Trophoblast cell (in vitro differentiated cells and primary cell): Measurements from ENCODE around the gene ARF6.
"Not testable (repeated sequence)": the region's sequence is repeated elsewhere in the genome, so short reads cannot be mapped to it uniquely, and the experiment has no call there.

ENCODE experiments used
- DNase-seq, 2 donors: peaks; one replicate each; pipeline ENCODE4 v3.0.0-alpha.2; 2016
- H2AFZ ChIP-seq: 2 replicates; pipeline ENCODE4 v1.6.1; 2013; ENCODE audit warnings: low read length, moderate library complexity, mild to moderate bottlenecking; ENCODE audit not compliant: insufficient read depth, poor library complexity
- H2AK5ac ChIP-seq: 2 replicates; pipeline ENCODE4 v1.6.1; 2013; ENCODE audit warnings: mild to moderate bottlenecking, low read length
- H2BK120ac ChIP-seq: 2 replicates; pipeline ENCODE4 v1.6.1; 2013; ENCODE audit warnings: low read length, mild to moderate bottlenecking, moderate library complexity; ENCODE audit not compliant: insufficient read depth, poor library complexity
- H2BK12ac ChIP-seq: 2 replicates; pipeline ENCODE4 v1.6.1; 2013; ENCODE audit warnings: mild to moderate bottlenecking, low read length, moderate library complexity
- H2BK5ac ChIP-seq: 2 replicates; pipeline ENCODE4 v1.6.1; 2013; ENCODE audit warnings: low read length, low read depth, moderate library complexity, mild to moderate bottlenecking; ENCODE audit not compliant: poor library complexity
- H3K14ac ChIP-seq: 2 replicates; pipeline ENCODE4 v1.6.1; 2013; ENCODE audit warnings: mild to moderate bottlenecking, low read length
- H3K18ac ChIP-seq: 2 replicates; pipeline ENCODE4 v1.6.1; 2013; ENCODE audit warnings: mild to moderate bottlenecking, low read length
- H3K23ac ChIP-seq: 2 replicates; pipeline ENCODE4 v1.6.1; 2013; ENCODE audit warnings: low read length
- H3K27ac ChIP-seq: 2 replicates; pipeline ENCODE4 v1.5.1; 2013; ENCODE audit warnings: low read depth, mild to moderate bottlenecking, inconsistent platforms, low read length, moderate library complexity
- H3K27me3 ChIP-seq: 2 replicates; pipeline ENCODE4 v1.6.1; 2013; ENCODE audit warnings: inconsistent platforms, mild to moderate bottlenecking, low read length, moderate library complexity; ENCODE audit not compliant: insufficient read depth
- H3K36me3 ChIP-seq, 2 experiments: 1 replicate in 1 of 2; 2 replicates in 1 of 2; pipeline ENCODE4 v1.6.1; 2013; ENCODE audit warnings: low read length in 2 of 2, mild to moderate bottlenecking in 2 of 2, moderate library complexity in 1 of 2; ENCODE audit not compliant: insufficient read depth in 2 of 2, control insufficient read depth in 1 of 2
- H3K4ac ChIP-seq: 2 replicates; pipeline ENCODE4 v1.6.1; 2013; ENCODE audit warnings: low read depth, mild to moderate bottlenecking, low read length, moderate library complexity
- H3K4me1 ChIP-seq, 2 experiments: 1 replicate in 1 of 2; 2 replicates in 1 of 2; pipeline ENCODE4 v1.6.1; 2013; ENCODE audit warnings: low read length in 2 of 2, mild to moderate bottlenecking in 2 of 2, moderate library complexity in 1 of 2; ENCODE audit not compliant: insufficient read depth in 2 of 2, control insufficient read depth in 1 of 2
- H3K4me2 ChIP-seq: 2 replicates; pipeline ENCODE4 v1.6.1; 2013; ENCODE audit warnings: inconsistent platforms, mild to moderate bottlenecking, low read length, moderate library complexity
- H3K4me3 ChIP-seq: 2 replicates; pipeline ENCODE4 v1.5.1; 2013; ENCODE audit warnings: mild to moderate bottlenecking, low read depth, low read length, inconsistent platforms
- H3K79me1 ChIP-seq: one replicate; pipeline ENCODE4 v1.6.1; 2013; ENCODE audit warnings: low read length
- H3K79me2 ChIP-seq: 2 replicates; pipeline ENCODE4 v1.6.1; 2013; ENCODE audit warnings: low read length, mild to moderate bottlenecking; ENCODE audit not compliant: control insufficient read depth, insufficient read depth, poor library complexity
- H3K9ac ChIP-seq: 2 replicates; pipeline ENCODE4 v1.6.1; 2013; ENCODE audit warnings: mild to moderate bottlenecking, low read length
- H3K9me3 ChIP-seq: 2 replicates; pipeline ENCODE4 v1.6.1; 2013; ENCODE audit warnings: low read depth, mild to moderate bottlenecking, control low read depth, inconsistent platforms, low read length; ENCODE audit not compliant: insufficient read depth
- H4K12ac ChIP-seq: 2 replicates; pipeline ENCODE4 v1.6.1; 2013; ENCODE audit warnings: low read depth, mild to moderate bottlenecking, low read length, moderate library complexity
- H4K8ac ChIP-seq: 2 replicates; pipeline ENCODE4 v1.6.1; 2013; ENCODE audit warnings: low read depth, mild to moderate bottlenecking, low read length, moderate library complexity
- H4K91ac ChIP-seq: one replicate; pipeline ENCODE4 v1.6.1; 2013; ENCODE audit warnings: low read depth, mild to moderate bottlenecking, low read length, moderate library complexity
- WGBS: extraction: QIAGEN DNeasy Blood & Tissue Kit; methylation state at CpG from one replicate; pipeline ENCODE4 v1.1.7; 2013; ENCODE audit warnings: missing lambda C conversion rate; ENCODE audit not compliant: insufficient read length, insufficient coverage; ENCODE audit errors: extremely low coverage; 5-methylcytosine and 5-hydroxymethylcytosine counted together

ARF6 gene

GRCh38 chr14:49897965-49898364 is 5.1 kb downstream of the ARF6 start:
- Histone ChIP-seq H4K91ac (no peak overlapping the region), H3K4me2 (no peak overlapping the region), H3K27me3 (no peaks in the 10 kb centered on the region), H3K23ac (no peak overlapping the region), H2BK12ac (no peak overlapping the region), H3K4me3 (no peak overlapping the region), H3K4ac (no peak overlapping the region), H2AFZ (no peak overlapping the region), H2BK5ac (no peak overlapping the region), H3K79me1 (peaks cover 14% of the 10 kb centered on the region), H3K27ac (no peak overlapping the region), H3K79me2 (peaks cover 12% of the 10 kb centered on the region), H3K4me1 (no peaks in the 10 kb centered on the region), H4K12ac (no peak overlapping the region), H3K9me3 (no peaks in the 10 kb centered on the region), H4K8ac (no peak overlapping the region), H3K9ac (no peak overlapping the region), H3K18ac (no peak overlapping the region), H3K36me3 (peaks cover 5 to 9% of the 10 kb centered on the region in 2 experiments), H2AK5ac (no peak overlapping the region), H2BK120ac (no peak overlapping the region), H3K14ac (no peak overlapping the region)
- DNase-seq = peak in 1 of 2 donors; percentile 60
- WGBS = no CpG with 5 or more reads among the region's 1 CpG

- no peak overlapping the region for H2BK120ac ChIP-seq
- no peak overlapping the region for H2AFZ ChIP-seq
- H3K79me2 ChIP-seq = peaks cover 7% of the 10 kb centered on the region
- no peak overlapping the region for H3K14ac ChIP-seq
- H2AK5ac ChIP-seq = no peak overlapping the region
- H3K4me3 ChIP-seq = no peak overlapping the region
- H4K8ac ChIP-seq = no peak overlapping the region
- no peaks in the 10 kb centered on the region for H3K9me3 ChIP-seq
- no peaks in the 10 kb centered on the region for H3K27me3 ChIP-seq
- H3K27ac ChIP-seq = no peak overlapping the region
- H3K18ac ChIP-seq = no peak overlapping the region
- no peaks in the 10 kb centered on the region for H3K4me1 ChIP-seq
- H4K91ac ChIP-seq = no peak overlapping the region
- no peak overlapping the region for H3K4me2 ChIP-seq
- no peak overlapping the region for H3K9ac ChIP-seq
- no peak overlapping the region for H2BK12ac ChIP-seq
- no peak overlapping the region for H3K4ac ChIP-seq
- H3K23ac ChIP-seq = no peak overlapping the region
- peaks cover 5 to 7% of the 10 kb centered on the region in 2 experiments for H3K36me3 ChIP-seq
- WGBS = no CpG with 5 or more reads among the region's 2 CpGs
- no peak overlapping the region for H4K12ac ChIP-seq
- DNase-seq = no peak
- H2BK5ac ChIP-seq = no peak overlapping the region
- peaks cover 9% of the 10 kb centered on the region for H3K79me1 ChIP-seq
These were observed 5.6 kb downstream of the ARF6 start for GRCh38 chr14:49898485-49898884.

GRCh38 chr14:49900973-49901372 is 8.1 kb downstream of the ARF6 start:
- Histone ChIP-seq H3K23ac (no peak overlapping the region), H4K91ac (no peak overlapping the region), H4K8ac (no peak overlapping the region), H3K9ac (no peak overlapping the region), H3K79me2 (no peaks in the 10 kb centered on the region), H3K14ac (no peak overlapping the region), H2AFZ (no peak overlapping the region), H3K4me1 (no peaks in the 10 kb centered on the region), H2BK12ac (no peak overlapping the region), H2AK5ac (no peak overlapping the region), H3K4ac (no peak overlapping the region), H2BK5ac (no peak overlapping the region), H4K12ac (no peak overlapping the region), H2BK120ac (no peak overlapping the region), H3K4me2 (no peak overlapping the region), H3K36me3 (peaks cover 0 to 1% of the 10 kb centered on the region in 2 experiments), H3K9me3 (no peaks in the 10 kb centered on the region), H3K27ac (no peak overlapping the region), H3K4me3 (no peak overlapping the region), H3K27me3 (no peaks in the 10 kb centered on the region), H3K79me1 (peaks cover 2% of the 10 kb centered on the region), H3K18ac (no peak overlapping the region)
- DNase-seq = no peak
- WGBS = no CpG with 5 or more reads among the region's 1 CpG

GRCh38 chr14:49902679-49903246 is 9.9 kb downstream of the ARF6 start:
- WGBS = no CpG with 5 or more reads among the region's 24 CpGs
- H3K23ac ChIP-seq, H2AK5ac ChIP-seq, H3K4me3 ChIP-seq, H4K8ac ChIP-seq, H3K27ac ChIP-seq, H3K4me2 ChIP-seq, H3K14ac ChIP-seq, H2BK12ac ChIP-seq, H3K4me1 ChIP-seq, H3K4ac ChIP-seq, H4K12ac ChIP-seq, H3K36me3 ChIP-seq, H3K79me2 ChIP-seq, H2AFZ ChIP-seq, H2BK120ac ChIP-seq, H3K79me1 ChIP-seq, H3K18ac ChIP-seq, H4K91ac ChIP-seq, H3K9me3 ChIP-seq, H2BK5ac ChIP-seq, H3K9ac ChIP-seq, H3K27me3 ChIP-seq: not testable (repeated sequence)
- peak; percentile 49 to 59 for DNase-seq
